HG03159 (cell line): ENCODE measurements around the gene GLB1L.
"Not testable (repeated sequence)": the region's sequence is repeated elsewhere in the genome, so short reads cannot be mapped to it uniquely, and the experiment has no call there.

Experiments used
- ATAC-seq: cut with Tn5 transposase; IDR thresholded peaks from one replicate; pipeline ENCODE4 v1.9.1; 2021; ENCODE audit warnings: mild to moderate bottlenecking, moderate library complexity; ENCODE audit not compliant: unreplicated experiment

Gene GLB1L

GRCh38 chr2:219209236-219210195, 35.7 kb downstream of the GLB1L start:
- ATAC-seq: no peak

DNA sequence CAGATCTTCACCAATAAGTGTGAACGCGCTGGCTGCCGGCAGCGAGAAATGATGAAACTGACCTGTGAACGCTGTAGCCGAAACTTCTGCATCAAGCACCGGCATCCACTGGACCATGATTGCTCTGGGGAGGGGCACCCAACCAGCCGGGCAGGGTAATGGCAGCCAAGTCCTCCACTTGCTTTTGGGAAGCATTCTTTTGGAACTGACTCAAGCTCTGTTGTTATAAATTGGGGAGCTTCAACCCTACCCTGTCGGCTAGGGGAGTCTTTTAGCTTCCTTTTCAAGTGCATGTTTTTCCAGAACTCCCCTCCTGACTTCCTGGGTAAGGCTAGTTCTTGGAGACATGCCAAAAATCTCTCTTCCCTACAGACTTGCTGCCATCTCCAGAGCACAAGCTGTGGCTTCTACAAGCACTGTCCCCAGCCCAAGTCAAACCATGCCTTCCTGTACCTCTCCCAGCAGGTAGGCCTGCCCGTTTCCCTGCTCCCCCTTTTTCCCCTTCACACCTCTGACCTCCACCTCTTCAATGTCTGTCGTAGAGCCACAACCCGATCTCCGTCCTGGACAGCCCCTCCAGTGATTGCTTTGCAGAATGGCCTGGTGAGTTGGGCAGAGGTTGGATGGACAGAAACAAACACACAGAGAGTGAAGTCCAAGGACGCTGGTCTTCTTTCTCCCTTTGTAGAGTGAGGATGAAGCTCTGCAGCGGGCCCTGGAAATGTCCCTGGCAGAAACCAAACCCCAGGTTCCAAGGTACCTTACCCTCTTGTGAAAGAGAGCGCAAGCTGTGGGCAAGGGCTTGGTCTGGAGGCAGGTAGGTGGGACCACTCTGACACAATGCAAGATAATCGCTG, 37.1 kb downstream of the GLB1L start:
- ATAC-seq: no peak

- no peak for ATAC-seq
Measured at GRCh38 chr2:219207134-219207883, 37.9 kb downstream of the GLB1L start.

DNA sequence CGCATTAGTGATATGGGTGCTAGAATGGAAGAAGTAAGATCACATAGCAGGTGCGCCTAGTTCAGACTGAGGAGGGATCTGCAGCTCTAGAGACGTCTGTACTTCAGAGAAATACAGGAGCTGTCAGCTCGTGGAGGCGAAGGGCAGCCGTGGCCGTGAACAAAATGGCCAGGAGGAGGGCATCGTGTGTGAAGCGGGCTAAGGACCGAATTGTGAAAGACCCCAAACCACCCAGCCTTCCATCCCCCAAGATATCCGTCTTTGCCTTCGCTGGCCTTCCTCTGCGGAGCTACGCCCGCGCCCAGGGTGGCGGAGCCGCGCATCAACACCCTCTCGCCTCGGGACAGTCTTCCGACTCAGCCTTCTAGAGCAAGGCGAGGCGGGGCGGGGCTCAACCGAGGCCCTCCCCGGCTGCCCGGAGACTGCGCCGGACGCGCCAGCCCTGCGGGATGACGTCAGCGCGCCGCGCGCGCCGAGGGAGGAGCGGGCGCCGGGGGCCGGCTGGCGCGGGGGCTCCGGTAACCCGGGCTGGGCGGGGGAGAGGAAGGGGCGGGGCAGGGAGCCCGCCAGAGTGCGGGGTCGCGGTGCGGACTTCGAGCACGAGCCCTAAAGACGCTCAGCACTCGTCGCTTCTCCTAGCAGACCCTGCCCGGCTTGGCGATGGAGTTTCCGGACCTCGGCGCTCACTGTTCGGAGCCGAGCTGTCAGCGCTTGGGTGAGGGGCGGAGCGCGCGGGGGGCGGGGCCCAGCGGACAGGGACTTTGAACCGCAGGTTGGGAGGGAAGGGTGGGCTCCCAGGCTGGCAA, 38.7 kb downstream of the GLB1L start, which contains the start of gene ZFAND2B:
Gene ZFAND2B, plus strand, starts transcription at position 455 of the 806 bp plus-strand sequence. Its CDS starts 206 bp downstream, at position 661.
- ATAC-seq: peak; percentile 97

DNA sequence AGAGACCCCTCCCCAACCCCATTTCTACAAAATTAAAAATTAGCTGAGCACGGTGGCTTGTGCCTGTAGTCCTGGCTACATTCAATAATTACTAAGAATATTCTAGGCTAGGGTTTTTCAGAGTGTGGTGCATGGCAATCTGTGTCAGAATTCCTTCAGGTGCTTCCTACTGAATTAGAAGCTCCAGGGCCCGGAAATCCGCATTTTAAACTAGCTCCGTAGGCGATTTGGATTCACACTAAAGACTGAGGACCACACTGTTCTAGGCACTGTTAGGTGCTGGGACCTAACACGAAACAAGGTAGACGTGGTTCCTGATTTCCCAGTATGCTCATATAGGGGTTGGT, 39.3 kb downstream of the GLB1L start:
- ATAC-seq: no peak

GRCh38 chr2:219205165-219205538, 40.1 kb downstream of the GLB1L start:
- ATAC-seq: no peak

DNA sequence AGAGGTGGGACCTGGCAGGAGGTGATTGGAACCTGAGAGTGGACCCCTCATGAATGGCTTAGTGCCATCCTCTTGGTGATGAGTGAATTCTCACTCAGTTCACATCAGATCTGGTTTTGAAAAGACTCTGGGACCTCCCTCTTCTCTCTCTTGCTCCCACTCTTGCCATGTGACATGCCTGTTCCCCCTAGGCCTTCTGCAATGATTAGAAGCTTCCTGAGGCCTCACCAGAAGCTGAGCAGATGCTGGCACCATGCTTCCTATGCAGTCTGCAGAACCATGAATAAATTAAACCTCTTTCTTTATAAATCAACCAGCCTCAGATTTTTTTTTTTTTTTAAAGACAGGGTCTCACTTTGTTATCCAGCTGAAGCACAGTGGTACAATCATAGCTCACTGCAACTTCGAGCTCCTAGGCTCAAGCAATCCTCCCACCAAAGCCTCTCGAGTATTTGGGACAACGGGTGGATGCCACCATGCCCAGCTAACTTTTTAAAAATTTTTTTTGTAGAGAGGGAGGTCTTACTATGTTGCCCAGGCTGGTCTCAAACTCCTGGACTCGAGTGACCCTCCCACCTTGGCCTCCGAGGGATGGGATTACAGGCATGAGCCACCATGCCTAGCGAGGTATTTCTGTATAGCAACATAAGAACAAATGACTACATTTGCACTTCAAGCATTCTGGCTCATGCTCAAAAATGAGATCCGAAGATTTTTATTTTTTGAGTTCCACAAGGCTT, 40.6 kb downstream of the GLB1L start:
- no peak for ATAC-seq

- not testable (repeated sequence) for ATAC-seq
Measured at GRCh38 chr2:219201331-219201730, 43.9 kb downstream of the GLB1L start.

GRCh38 chr2:219200502-219201326, 44.5 kb downstream of the GLB1L start:
- not testable (repeated sequence) for ATAC-seq

DNA sequence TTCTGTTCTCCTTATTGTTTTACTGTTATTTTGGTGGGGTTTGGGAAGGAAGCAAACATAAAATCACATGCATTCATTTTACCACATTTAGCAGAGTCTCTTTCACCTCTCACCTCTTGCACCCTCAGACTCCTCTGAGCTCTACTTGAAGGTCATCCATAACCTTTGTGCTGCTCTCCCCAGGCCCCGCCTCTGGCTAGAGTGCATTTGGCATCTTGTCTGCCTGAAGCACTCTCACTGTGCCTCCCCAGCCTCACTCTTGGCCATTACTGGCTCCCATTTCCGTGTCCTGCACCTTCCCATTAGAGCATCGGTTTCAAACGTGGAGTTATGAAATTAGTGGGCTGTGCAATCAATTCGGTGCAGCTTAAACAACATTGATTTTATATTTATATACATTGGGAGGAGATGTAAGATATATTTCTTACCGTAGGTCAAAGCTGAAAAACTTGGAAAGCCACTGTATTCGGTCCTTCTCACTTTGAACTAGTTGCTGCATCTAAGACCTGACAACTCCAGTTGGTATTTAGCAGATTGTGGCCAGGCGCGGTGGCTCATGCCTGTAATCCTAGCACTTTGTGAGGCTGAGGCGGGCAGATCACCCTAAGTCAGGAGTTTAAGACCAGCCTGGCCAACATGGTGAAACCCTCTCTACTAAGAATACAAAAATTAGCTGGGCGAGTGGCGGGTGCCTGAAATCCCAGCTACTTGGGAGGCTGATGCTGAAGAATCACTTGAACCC, 45.6 kb downstream of the GLB1L start:
- ATAC-seq: no peak

GRCh38 chr2:219198974-219199373, 46.3 kb downstream of the GLB1L start:
- no peak for ATAC-seq

DNA sequence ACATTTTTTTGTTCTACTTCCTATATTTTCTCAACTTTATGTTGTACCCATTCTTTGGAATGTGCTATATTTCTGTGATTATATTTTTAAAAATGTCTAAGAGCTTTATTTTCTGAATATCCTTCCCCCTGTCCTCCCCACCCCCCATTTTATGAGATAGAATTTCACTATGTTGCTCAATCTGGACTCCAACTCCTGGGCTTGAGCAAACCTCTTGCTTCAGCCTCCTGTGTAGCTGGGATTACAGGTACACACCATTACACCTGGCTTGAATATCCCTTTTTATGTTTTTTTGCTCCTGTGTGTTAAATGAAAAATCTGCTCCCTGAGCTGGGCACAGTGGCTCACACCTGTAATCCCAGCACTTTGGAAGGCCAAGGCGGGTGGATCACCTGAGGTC, 47.9 kb downstream of the GLB1L start:
- ATAC-seq: no peak

DNA sequence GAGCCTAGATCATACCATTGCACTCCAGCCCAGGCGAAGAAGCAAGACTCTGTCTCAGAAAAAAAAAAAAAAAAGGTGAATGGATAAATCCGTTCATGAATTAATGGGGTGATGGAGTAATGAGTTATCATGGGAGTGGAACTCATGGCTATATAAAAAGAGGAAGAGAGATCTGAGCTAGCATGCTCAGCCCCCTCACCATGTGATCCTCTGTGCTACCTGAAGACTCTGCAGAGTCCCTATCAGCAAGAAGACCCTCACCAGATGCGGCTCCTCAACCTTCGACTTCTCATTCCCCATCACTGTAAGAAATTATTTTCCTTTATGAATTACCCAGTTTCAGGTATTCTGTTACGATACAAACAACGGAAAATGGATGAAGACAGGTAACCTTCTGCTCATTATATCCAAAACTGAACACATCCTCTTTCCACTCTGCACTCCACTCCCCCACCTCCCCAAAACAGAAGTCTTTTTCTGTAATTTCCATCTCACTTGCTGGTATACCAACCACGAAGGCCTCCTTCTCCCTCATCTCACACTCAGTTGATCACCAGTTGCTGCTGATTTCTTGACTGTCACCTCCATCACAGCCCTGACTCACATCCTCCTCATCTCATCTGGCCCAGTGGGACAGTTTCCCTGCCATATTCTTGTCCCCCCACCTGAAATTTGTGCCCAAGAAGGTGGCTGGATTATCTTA, 58.3 kb downstream of the GLB1L start:
- ATAC-seq: no peak
